ENCODE results near the gene MAPK14.

The MAPK14 gene

DNA sequence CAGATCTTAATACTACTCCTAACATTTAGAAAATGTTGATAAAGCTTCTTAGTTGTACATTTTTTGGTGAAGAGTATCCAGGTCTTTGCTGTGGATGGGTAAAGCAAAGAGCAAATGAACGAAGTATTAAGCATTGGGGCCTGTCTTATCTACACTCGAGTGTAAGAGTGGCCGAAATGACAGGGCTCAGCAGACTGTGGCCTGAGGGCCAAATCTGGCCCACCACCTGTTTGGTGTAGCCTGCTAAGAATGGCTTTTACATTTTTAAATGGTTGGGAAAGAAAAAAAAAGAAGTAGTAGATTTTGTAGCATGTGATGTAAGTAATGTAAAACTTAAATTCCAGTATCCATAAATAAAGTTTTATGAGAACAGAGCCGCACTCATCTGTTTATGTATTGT is 83.3 kb downstream of the MAPK14 start:
- CTCF ChIA-PET, result interaction anchor here (1.0 kb wide), 2 partner anchors 10 kb away, joined by 4 to 5 read pairs; no protein-coding TSS in a partner anchor
- peaks cover 70% of the 10 kb centered on the region for H3K36me3 Mint-ChIP-seq
- peaks cover 77% of the 10 kb centered on the region for H3K4me1 Mint-ChIP-seq
- no peak for DNase-seq
- no peaks in the 10 kb centered on the region for H3K9me3 Mint-ChIP-seq
- no peaks in the 10 kb centered on the region for H3K27me3 Mint-ChIP-seq
- H3K27ac Mint-ChIP-seq, result peak overlapping the region; percentile 14
- H3K4me3 Mint-ChIP-seq, result no peak overlapping the region

GRCh38 chr6:36111526-36111925 is 83.9 kb downstream of the MAPK14 start:
- H3K27me3 Mint-ChIP-seq, result no peaks in the 10 kb centered on the region
- H3K27ac Mint-ChIP-seq, result peak overlapping the region; percentile 70
- peaks cover 84% of the 10 kb centered on the region for H3K4me1 Mint-ChIP-seq
- no peak overlapping the region for H3K4me3 Mint-ChIP-seq
- CTCF ChIA-PET, result interaction anchor here (1.0 to 1.8 kb wide), 2 partner anchors 9 to 12 kb away, joined by 5 read pairs; no protein-coding TSS in a partner anchor
- peaks cover 74% of the 10 kb centered on the region for H3K36me3 Mint-ChIP-seq
- H3K9me3 Mint-ChIP-seq, result no peaks in the 10 kb centered on the region
- DNase-seq, result no peak

GRCh38 chr6:36113049-36113448 is 85.4 kb downstream of the MAPK14 start:
- CTCF ChIA-PET, result interaction anchor here (0.7 to 2.0 kb wide), 4 partner anchors 8 to 85 kb away, joined by 3 to 5 read pairs (median 4); partner anchors contain the start of gene MAPK14
- peaks cover 78% of the 10 kb centered on the region for H3K36me3 Mint-ChIP-seq
- DNase-seq, result no peak
- H3K9me3 Mint-ChIP-seq, result no peaks in the 10 kb centered on the region
- no peaks in the 10 kb centered on the region for H3K27me3 Mint-ChIP-seq
- no peak overlapping the region for H3K27ac Mint-ChIP-seq
- H3K4me1 Mint-ChIP-seq, result peaks cover 90% of the 10 kb centered on the region
- H3K4me3 Mint-ChIP-seq, result no peak overlapping the region

GRCh38 chr6:36113703-36114102 is 86.1 kb downstream of the MAPK14 start:
- H3K27me3 Mint-ChIP-seq, result no peaks in the 10 kb centered on the region
- CTCF ChIA-PET, result interaction anchor here (1.2 to 2.0 kb wide), 2 partner anchors 19 to 86 kb away, joined by 3 to 5 read pairs; partner anchors contain the start of gene MAPK14
- H3K9me3 Mint-ChIP-seq, result no peaks in the 10 kb centered on the region
- DNase-seq, result no peak
- H3K27ac Mint-ChIP-seq, result peak overlapping the region; percentile 96
- H3K4me3 Mint-ChIP-seq, result no peak overlapping the region
- H3K36me3 Mint-ChIP-seq, result peaks cover 78% of the 10 kb centered on the region
- H3K4me1 Mint-ChIP-seq, result peaks cover 90% of the 10 kb centered on the region

- peaks cover 76% of the 10 kb centered on the region for H3K36me3 Mint-ChIP-seq
- DNase-seq, result no peak
- H3K9me3 Mint-ChIP-seq, result no peaks in the 10 kb centered on the region
- H3K4me1 Mint-ChIP-seq, result peaks cover 90% of the 10 kb centered on the region
- H3K27ac Mint-ChIP-seq, result peak overlapping the region; percentile 96
- H3K27me3 Mint-ChIP-seq, result no peaks in the 10 kb centered on the region
- peak overlapping the region; percentile 27 for H3K4me3 Mint-ChIP-seq
- CTCF ChIA-PET, result no interaction called here
These were observed 87.3 kb downstream of the MAPK14 start for GRCh38 chr6:36114798-36115408.

DNA sequence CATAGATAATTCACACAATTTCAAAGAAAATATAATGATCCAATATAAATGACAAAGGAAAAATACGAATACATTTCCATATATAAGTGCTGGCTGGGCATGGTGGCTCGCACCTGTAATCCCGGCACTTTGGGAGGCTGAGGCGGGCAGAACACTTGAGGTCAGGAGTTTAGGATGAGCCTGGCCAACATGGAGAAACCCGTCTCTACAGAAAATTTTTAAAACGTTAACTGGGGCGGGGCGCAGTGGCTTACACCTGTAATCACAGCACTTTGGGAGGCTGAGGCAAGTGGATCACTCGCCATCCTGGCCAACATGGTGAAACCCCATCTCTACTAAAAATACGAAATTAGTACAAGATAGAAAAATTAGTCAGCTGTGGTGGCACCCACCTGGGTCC is 87.8 kb downstream of the MAPK14 start:
- H3K36me3 Mint-ChIP-seq, result peaks cover 72% of the 10 kb centered on the region
- no peaks in the 10 kb centered on the region for H3K9me3 Mint-ChIP-seq
- no peak for DNase-seq
- peak overlapping the region; percentile 37 for H3K4me3 Mint-ChIP-seq
- H3K4me1 Mint-ChIP-seq, result peaks cover 90% of the 10 kb centered on the region
- H3K27me3 Mint-ChIP-seq, result no peaks in the 10 kb centered on the region
- peak overlapping the region; percentile 96 for H3K27ac Mint-ChIP-seq
- CTCF ChIA-PET, result interaction anchor here (1.1 kb wide), 1 partner anchor 18 kb away, joined by 4 read pairs; no protein-coding TSS in a partner anchor

DNA sequence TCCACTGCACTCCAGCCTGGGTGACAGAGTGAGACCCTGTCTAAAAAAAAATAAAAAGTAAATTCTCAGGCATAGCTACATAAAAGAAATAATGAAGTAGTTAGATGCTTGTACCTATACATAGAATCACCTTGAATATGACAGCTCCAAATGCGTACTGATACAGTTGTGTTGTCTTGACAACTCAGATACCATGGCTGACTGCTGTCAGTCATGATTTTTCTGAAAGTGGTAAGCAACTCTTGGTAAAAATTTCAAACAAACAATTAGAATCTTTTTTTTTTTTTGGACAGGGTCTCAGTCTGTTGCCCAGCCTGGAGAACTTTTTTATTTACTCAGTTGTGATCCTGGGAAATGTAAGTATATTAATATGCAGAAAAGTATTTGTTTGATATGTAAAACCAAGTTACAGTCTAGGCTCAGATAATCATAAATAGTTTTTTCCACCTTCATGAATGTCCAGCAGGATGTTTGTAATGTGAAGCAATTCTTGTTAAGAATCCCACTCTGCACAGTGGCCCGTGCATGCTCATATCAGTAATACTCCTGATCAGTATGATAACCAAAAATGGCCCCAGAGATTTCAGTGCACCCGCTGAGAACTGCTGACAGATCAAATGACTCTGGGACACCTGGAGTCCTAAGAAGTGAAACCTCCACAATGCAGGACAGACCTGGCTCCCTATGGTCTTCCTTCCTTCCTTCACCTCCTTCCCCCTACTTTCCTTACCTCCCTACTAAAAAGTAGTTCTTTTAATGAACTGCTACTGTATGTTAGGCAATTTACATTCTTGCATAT is 88.7 kb downstream of the MAPK14 start:
- H3K27ac Mint-ChIP-seq, result peak overlapping the region; percentile 96
- no peaks in the 10 kb centered on the region for H3K9me3 Mint-ChIP-seq
- peaks cover 65% of the 10 kb centered on the region for H3K36me3 Mint-ChIP-seq
- CTCF ChIA-PET, result interaction anchor here (1.1 kb wide), 1 partner anchor 19 kb away, joined by 4 read pairs; no protein-coding TSS in a partner anchor
- no peak for DNase-seq
- no peak overlapping the region for H3K4me3 Mint-ChIP-seq
- no peaks in the 10 kb centered on the region for H3K27me3 Mint-ChIP-seq
- H3K4me1 Mint-ChIP-seq, result peaks cover 95% of the 10 kb centered on the region

DNA sequence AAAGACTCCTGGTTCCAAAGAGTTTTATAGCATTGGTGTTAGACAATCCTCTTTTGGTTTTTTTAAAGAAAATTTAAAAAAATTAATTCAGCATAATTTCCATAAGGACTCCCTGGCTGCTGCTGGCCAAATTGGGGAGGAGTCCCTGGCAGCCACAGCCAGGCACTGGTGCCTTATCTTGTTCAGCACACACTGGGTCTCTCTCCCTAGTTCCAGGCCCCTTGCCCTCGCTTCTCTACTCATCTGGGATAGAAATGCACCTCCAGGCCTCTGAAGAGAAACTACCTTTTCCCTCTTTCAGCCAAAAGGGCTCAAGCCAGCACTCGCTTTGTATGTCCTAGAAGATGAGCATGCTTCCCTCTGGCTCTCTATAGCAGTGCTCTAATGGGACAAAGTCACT is 89.3 kb downstream of the MAPK14 start:
- H3K4me1 Mint-ChIP-seq, result peaks cover 97% of the 10 kb centered on the region
- DNase-seq, result no peak
- CTCF ChIA-PET, result interaction anchor here (0.6 kb wide), 1 partner anchor 22 kb away, joined by 3 read pairs; no protein-coding TSS in a partner anchor
- no peaks in the 10 kb centered on the region for H3K27me3 Mint-ChIP-seq
- peak overlapping the region; percentile 100 for H3K27ac Mint-ChIP-seq
- H3K36me3 Mint-ChIP-seq, result peaks cover 58% of the 10 kb centered on the region
- H3K4me3 Mint-ChIP-seq, result no peak overlapping the region
- H3K9me3 Mint-ChIP-seq, result no peaks in the 10 kb centered on the region

DNA sequence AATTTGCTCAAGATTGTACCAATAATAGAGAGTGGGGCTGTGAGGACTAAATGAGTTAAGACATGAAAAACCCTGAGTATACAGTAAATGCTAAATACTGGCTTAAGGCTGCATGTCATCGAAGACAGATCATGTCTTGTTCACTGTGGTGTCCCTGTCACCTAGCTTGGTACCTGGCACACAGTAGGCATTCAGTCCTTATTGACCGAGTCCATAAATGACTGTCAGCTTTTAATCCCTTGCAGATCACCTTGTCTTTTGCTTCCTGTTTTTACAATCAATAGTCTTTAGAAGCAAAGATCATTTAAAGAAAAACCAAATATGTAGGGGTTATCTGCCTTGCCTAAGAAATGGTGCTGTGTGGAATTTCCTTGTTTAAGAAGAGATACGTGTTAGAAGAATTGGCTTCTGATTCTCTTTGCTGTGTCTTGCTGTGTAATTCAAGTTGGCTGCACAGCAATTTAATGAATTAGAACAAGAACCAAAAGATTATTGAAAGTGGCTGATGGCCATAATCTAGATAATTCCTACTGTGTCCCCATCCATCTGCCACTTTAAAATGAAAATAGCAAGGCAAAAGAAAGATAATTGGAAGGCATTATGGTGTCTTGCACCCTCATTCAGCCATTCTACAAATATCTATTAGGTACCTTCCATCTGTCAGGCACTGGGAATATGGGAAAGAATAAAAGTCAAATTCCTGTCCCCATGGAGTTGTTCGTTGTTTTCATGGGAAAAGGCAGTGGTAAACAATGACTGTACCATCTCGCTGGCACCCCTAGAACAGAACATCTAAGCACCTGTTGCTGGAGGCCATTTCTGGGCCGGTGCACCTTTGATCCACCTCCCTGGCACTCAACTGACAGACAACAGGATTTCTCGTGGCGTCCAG is 90.3 kb downstream of the MAPK14 start:
- Mint-ChIP-seq H3K9me3 (no peaks in the 10 kb centered on the region), H3K27ac (peak overlapping the region; percentile 100), H3K4me3 (peak overlapping the region; percentile 16), H3K4me1 (peaks cover 98% of the 10 kb centered on the region), H3K27me3 (no peaks in the 10 kb centered on the region), H3K36me3 (peaks cover 50% of the 10 kb centered on the region)
- DNase-seq, result no peak
- CTCF ChIA-PET, result interaction anchor here (0.6 kb wide), 1 partner anchor 23 kb away, joined by 3 read pairs; no protein-coding TSS in a partner anchor

GRCh38 chr6:36118550-36119107 is 91.0 kb downstream of the MAPK14 start:
- Mint-ChIP-seq H3K4me3 (peak overlapping the region; percentile 16), H3K4me1 (peaks cover 98% of the 10 kb centered on the region), H3K9me3 (no peaks in the 10 kb centered on the region), H3K36me3 (peaks cover 45% of the 10 kb centered on the region), H3K27me3 (no peaks in the 10 kb centered on the region), H3K27ac (peak overlapping the region; percentile 100)
- CTCF ChIA-PET, result interaction anchor here (0.7 to 1.0 kb wide), 2 partner anchors 11 to 26 kb away, joined by 3 read pairs; no protein-coding TSS in a partner anchor
- DNase-seq, result peak; percentile 78

DNA sequence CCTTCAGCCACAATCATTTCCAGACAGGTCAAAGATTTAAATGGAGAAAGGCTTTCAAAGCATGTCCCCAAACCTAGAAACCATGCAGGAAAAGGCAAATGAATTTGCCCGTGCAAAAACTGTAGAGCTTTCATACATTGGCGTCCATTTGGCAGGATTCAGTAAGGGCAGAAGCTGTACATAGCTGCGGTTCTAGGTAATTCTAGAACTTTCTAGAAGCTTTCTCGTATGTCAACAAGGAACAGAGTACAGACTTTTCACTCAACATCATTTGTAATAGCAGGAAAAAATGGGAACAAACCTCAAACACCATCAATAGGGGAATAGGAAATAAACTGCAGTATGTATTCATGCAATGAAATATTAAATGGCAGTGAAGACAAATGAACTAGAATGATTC is 91.6 kb downstream of the MAPK14 start:
- CTCF ChIA-PET, result interaction anchor here (0.7 to 1.0 kb wide), 2 partner anchors 11 to 26 kb away, joined by 3 read pairs; no protein-coding TSS in a partner anchor
- H3K4me3 Mint-ChIP-seq, result no peak overlapping the region

DNA sequence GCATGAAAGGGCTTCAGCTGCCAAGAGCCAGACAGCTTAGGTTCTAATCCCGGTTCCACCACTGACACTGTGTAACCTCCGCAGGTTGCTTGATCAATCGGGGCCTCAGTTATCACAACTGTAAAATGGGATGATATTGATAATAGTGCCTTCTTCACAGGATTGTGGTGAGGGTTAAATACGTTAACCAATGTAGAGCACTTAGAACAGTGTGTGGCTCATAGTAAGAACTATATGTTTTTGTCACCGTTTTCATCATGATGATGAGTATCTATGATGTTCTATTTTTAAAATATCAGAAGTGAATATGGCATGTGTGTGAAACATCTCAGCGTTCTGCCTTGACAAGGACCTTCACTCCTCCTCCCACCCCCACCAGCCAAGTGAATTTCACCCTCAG is 92.4 kb downstream of the MAPK14 start:
- Mint-ChIP-seq H3K27ac (peak overlapping the region; percentile 100), H3K27me3 (no peaks in the 10 kb centered on the region), H3K36me3 (peaks cover 38% of the 10 kb centered on the region), H3K4me1 (peaks cover 96% of the 10 kb centered on the region), H3K4me3 (peak overlapping the region; percentile 76), H3K9me3 (no peaks in the 10 kb centered on the region)
- CTCF ChIA-PET, result interaction anchor here (1.2 to 4.2 kb wide), 9 partner anchors 9 to 183 kb away, joined by 3 to 21 read pairs (median 6); partner anchors contain the start of gene MAPK14
- DNase-seq, result no peak

More for the DNA sequence above, 91.6 kb downstream of the MAPK14 start:
- Mint-ChIP-seq H3K4me1 (peaks cover 98% of the 10 kb centered on the region), H3K36me3 (peaks cover 40% of the 10 kb centered on the region), H3K27ac (peak overlapping the region; percentile 100), H3K27me3 (no peaks in the 10 kb centered on the region), H3K9me3 (no peaks in the 10 kb centered on the region)
- no peak for DNase-seq

DNA sequence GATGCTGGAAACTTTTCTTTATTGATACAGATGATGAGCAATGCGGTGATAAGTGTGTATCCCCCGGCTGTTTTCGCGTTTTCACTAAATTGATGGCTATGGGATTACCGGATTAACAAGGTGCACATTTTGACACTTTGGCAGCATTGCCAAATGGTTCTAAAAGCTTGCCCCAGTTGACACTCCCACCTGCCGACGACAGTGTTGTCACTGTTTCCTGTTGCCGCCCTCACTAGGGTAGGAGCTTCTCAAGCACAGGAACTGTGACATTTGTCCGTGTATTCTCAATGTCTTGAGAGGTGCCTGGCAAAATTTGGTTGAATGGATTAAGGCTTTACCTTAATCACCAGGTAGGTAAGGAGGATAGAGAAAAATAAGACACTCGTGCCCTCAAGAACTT is 92.9 kb downstream of the MAPK14 start:
- H3K27ac Mint-ChIP-seq, result peak overlapping the region; percentile 100
- CTCF ChIA-PET, result interaction anchor here (1.1 to 4.2 kb wide), 11 partner anchors 9 to 182 kb away, joined by 3 to 21 read pairs (median 5); partner anchors contain the start of gene MAPK14
- H3K4me1 Mint-ChIP-seq, result peaks cover 93% of the 10 kb centered on the region
- peak; percentile 89 for DNase-seq
- no peaks in the 10 kb centered on the region for H3K9me3 Mint-ChIP-seq
- no peaks in the 10 kb centered on the region for H3K27me3 Mint-ChIP-seq
- H3K4me3 Mint-ChIP-seq, result peak overlapping the region; percentile 76
- H3K36me3 Mint-ChIP-seq, result peaks cover 38% of the 10 kb centered on the region

All from activated naive CD4-positive, alpha-beta T cell treated with anti-CD3 and anti-CD28 coated beads, Interleukin-2, amount 10 ng/mL, durations not matched to agents 7 days and 5 days (primary cell).